Measurements from ENCODE around the gene RPTOR. TPM values are rescaled to one million over a fixed set of nuclear protein-coding genes. Genes with fewer than 3 reads are reported as not detected.
"Not testable (repeated sequence)": the region's sequence is repeated elsewhere in the genome, so short reads cannot be mapped to it uniquely, and the experiment has no call there.

RPTOR gene
- total RNA-seq, 1 donor from 2014 or later = 65.9 TPM

DNA sequence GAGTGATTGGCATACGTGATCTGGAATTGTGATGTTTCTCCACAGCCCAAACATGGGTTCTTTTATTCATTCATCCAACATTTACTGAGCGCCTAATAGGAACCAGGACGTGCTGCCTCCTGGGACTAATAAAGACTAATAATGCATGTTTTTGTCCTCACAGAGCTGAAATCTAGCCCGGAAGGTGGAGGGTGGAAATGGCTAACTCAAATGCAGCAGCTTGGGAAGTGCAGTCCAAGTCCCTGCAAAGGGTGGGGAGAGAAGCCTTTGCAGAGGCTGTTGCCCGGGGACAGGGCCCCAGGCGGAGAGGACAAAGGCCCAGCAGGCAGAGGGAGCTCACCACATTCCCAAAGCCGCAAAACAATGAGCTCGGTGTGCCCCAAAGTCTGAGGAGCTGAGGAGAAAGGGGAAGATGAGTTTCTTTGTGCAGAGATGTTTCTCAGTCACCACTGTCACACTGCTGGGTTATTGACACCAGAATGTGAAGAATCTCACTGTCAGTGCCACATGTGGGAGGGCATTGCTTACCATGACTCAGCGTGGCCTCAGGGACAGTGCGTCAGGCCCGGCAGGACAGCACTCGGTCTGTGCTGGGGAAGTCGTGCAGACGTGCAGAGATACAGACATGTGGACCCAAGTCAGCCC lies 328.8 kb downstream of the RPTOR start:
- intact Hi-C loops (cut with micrococcal nuclease) = no loop called here
- POLR2A ChIA-PET = interaction anchor here (2.2 kb wide), 1 partner anchor 39 kb away, joined by 6 read pairs; no protein-coding TSS in a partner anchor
- TF ChIP-seq, protein P1, sequence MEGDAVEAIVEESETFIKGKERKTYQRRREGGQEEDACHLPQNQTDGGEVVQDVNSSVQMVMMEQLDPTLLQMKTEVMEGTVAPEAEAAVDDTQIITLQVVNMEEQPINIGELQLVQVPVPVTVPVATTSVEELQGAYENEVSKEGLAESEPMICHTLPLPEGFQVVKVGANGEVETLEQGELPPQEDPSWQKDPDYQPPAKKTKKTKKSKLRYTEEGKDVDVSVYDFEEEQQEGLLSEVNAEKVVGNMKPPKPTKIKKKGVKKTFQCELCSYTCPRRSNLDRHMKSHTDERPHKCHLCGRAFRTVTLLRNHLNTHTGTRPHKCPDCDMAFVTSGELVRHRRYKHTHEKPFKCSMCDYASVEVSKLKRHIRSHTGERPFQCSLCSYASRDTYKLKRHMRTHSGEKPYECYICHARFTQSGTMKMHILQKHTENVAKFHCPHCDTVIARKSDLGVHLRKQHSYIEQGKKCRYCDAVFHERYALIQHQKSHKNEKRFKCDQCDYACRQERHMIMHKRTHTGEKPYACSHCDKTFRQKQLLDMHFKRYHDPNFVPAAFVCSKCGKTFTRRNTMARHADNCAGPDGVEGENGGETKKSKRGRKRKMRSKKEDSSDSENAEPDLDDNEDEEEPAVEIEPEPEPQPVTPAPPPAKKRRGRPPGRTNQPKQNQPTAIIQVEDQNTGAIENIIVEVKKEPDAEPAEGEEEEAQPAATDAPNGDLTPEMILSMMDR (IDR thresholded peaks at IDR 0.05) = no peak
- no peak overlapping the region for H3K27ac Mint-ChIP-seq
- no peak overlapping the region for H3K4me3 Mint-ChIP-seq
- no peak for ATAC-seq (ENCODE audit: low read depth)
- DNase-seq = no peak
- CTCF ChIA-PET = interaction anchor here (2.4 kb wide), 1 partner anchor 97 kb away, joined by 6 read pairs; no protein-coding TSS in a partner anchor
- peaks cover 19% of the 10 kb centered on the region for H3K36me3 Mint-ChIP-seq (ENCODE audit: low read depth)
- no peaks in the 10 kb centered on the region for H3K27me3 Mint-ChIP-seq
- H3K4me1 Mint-ChIP-seq = peaks cover 42% of the 10 kb centered on the region
- H3K9me3 Mint-ChIP-seq = no peaks in the 10 kb centered on the region

DNA sequence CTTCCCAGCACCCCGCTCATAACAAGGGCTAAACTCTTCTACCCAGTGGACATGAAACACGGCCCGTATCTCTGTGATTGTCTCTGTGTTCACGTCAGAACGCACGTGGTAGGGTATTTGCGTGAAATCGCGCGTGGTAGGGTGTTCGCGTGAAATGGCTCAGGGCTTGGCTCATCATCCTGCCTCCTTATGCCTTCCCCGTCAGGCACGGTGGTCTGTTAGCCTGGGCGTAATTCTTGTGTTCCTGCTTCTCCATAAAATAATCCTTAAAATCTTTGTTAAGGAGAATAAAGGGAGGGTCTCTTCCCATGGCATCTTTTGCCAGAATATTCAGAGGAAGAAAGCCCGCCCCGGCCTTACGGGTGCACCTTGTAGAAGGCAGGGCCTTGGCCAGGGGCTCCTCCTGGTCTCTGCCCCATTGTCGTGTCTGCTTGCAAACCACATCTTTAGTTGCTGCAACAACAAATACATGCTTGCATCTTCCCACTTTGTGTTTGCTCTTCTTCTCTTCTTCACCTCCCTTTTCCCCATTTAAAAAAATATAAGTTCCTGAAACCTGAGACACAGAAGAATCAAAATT lies 330.3 kb downstream of the RPTOR start:
- no peaks in the 10 kb centered on the region for H3K9me3 Mint-ChIP-seq
- no peak overlapping the region for H3K27ac Mint-ChIP-seq
- DNase-seq = no peak
- H3K4me3 Mint-ChIP-seq = no peak overlapping the region
- H3K36me3 Mint-ChIP-seq (ENCODE audit: low read depth) = peaks cover 19% of the 10 kb centered on the region
- ChIA-PET POLR2A (no interaction called here), CTCF (no interaction called here)
- H3K27me3 Mint-ChIP-seq = no peaks in the 10 kb centered on the region
- ATAC-seq (ENCODE audit: low read depth) = no peak
- H3K4me1 Mint-ChIP-seq = peaks cover 48% of the 10 kb centered on the region
- TF ChIP-seq, protein P1 (IDR thresholded peaks at IDR 0.05) = no peak
- intact Hi-C loops (cut with micrococcal nuclease) = no loop called here

DNA sequence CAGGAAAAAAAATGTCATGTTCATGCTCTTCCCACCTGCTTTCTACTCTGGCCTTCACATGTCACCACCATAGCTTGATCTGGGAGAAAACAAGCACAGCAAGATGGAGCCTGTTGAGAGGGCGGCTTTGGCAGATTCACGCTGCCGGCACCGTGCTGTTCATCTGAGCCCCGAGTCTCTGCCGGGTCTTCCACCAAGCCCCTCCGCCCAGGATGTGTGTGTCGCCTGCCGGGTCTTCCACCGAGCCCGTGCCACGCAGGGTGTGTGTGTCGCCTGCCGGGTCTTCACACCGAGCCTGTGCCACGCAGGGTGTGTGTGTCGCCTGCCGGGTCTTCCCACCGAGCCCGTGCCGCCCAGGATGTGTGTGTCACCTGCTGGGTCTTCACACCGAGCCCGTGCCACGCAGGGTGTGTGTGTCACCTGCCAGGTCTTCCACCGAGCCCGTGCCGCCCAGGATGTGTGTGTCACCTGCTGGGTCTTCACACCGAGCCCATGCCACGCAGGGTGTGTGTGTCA lies 330.9 kb downstream of the RPTOR start:
- H3K36me3 Mint-ChIP-seq (ENCODE audit: low read depth) = peaks cover 24% of the 10 kb centered on the region
- intact Hi-C loops (cut with micrococcal nuclease); ATAC-seq (ENCODE audit: low read depth); H3K9me3 Mint-ChIP-seq; H3K27me3 Mint-ChIP-seq; H3K27ac Mint-ChIP-seq; CTCF ChIA-PET; POLR2A ChIA-PET; H3K4me3 Mint-ChIP-seq; DNase-seq: not testable (repeated sequence)
- H3K4me1 Mint-ChIP-seq = peaks cover 45% of the 10 kb centered on the region

DNA sequence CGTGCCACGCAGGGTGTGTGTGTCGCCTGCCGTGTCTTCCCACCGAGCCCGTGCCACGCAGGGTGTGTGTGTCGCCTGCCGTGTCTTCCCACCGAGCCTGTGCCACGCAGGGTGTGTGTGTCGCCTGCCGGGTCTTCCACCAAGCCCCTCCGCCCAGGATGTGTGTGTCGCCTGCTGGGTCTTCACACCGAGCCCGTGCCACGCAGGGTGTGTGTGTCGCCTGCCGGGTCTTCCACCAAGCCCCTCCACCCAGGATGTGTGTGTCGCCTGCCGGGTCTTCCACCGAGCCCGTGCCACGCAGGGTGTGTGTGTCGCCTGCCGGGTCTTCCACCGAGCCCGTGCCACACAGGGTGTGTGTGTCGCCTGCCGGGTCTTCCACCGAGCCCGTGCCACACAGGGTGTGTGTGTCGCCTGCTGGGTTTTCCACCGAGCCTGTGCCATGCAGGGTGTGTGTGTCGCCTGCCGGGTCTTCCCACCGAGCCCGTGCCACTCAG lies 331.9 kb downstream of the RPTOR start:
- POLR2A ChIA-PET = interaction anchor here (1.2 to 2.2 kb wide), 4 partner anchors 20 to 94 kb away, joined by 3 to 49 read pairs (median 6); no protein-coding TSS in a partner anchor
- H3K4me1 Mint-ChIP-seq = peaks cover 36% of the 10 kb centered on the region
- H3K9me3 Mint-ChIP-seq; CTCF ChIA-PET; intact Hi-C loops (cut with micrococcal nuclease); ATAC-seq (ENCODE audit: low read depth); DNase-seq; H3K27me3 Mint-ChIP-seq: not testable (repeated sequence)
- peak overlapping the region; percentile 72 for H3K4me3 Mint-ChIP-seq
- peaks cover 31% of the 10 kb centered on the region for H3K36me3 Mint-ChIP-seq (ENCODE audit: low read depth)
- peak overlapping the region; percentile 94 for H3K27ac Mint-ChIP-seq

DNA sequence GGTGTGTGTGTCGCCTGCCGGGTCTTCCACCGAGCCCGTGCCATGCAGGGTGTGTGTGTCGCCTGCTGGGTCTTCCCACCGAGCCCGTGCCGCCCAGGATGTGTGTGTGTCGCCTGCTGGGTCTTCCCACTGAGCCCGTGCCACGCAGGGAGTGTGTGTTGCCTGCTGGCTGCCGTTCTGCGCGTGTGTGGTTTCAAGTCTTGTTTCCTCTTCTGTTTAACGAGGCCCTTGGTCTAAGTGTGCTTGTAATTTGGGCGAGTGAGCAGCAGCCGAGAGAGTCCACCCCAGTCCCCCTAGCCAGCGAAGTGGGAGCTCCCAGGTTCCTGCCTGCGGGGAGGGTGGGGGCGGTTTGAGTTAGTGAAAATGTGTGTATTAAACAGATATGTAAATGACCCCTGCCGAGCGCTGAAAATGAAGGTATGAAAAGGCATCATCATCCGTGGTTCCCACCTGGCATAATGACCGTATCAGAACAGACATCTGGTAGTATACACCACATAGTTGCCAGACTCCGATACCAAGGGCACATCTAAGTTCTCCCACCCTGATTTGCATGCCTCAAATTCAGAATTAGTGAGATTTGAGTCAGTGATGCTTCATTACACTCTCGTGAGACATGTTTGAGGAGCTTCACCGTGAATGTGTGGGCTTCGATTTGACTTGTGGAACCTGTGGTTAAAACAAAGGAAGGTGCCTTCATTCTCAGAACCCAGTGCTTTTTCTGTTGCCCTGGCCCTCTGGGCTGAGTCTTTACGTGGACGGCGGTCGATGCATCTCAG lies 332.5 kb downstream of the RPTOR start:
- intact Hi-C loops (cut with micrococcal nuclease) = loop anchor here (1.0 kb wide), 5 partner anchors 15 to 272 kb away; no protein-coding TSS in a partner anchor
- ATAC-seq (ENCODE audit: low read depth) = peak; percentile 91
- peak; percentile 54 for DNase-seq
- H3K9me3 Mint-ChIP-seq = no peaks in the 10 kb centered on the region
- peak overlapping the region; percentile 94 for H3K27ac Mint-ChIP-seq
- TF ChIP-seq, protein P1 (IDR thresholded peaks at IDR 0.05) = no peak
- ChIA-PET CTCF (interaction anchor here (0.8 to 1.0 kb wide), 4 partner anchors 9 to 79 kb away, joined by 3 to 4 read pairs (median 4); no protein-coding TSS in a partner anchor), POLR2A (interaction anchor here (0.5 to 2.2 kb wide), 16 partner anchors 12 to 614 kb away, joined by 3 to 49 read pairs (median 4); no protein-coding TSS in a partner anchor)
- H3K36me3 Mint-ChIP-seq (ENCODE audit: low read depth) = peaks cover 36% of the 10 kb centered on the region
- peak overlapping the region; percentile 72 for H3K4me3 Mint-ChIP-seq
- peaks cover 30% of the 10 kb centered on the region for H3K4me1 Mint-ChIP-seq
- no peaks in the 10 kb centered on the region for H3K27me3 Mint-ChIP-seq
